Anterior cingulate cortex (tissue), 58 donors: ENCODE data around the gene ZNF524.
A peak's percentile ranks its signal among the peaks of the same experiment; 100 is the strongest.

Source experiments
- DNase-seq, 58 donors: peaks; one replicate each; lab custom pipeline; 2025; lab: John Stamatoyannopoulos, UW

The ZNF524 gene

DNA sequence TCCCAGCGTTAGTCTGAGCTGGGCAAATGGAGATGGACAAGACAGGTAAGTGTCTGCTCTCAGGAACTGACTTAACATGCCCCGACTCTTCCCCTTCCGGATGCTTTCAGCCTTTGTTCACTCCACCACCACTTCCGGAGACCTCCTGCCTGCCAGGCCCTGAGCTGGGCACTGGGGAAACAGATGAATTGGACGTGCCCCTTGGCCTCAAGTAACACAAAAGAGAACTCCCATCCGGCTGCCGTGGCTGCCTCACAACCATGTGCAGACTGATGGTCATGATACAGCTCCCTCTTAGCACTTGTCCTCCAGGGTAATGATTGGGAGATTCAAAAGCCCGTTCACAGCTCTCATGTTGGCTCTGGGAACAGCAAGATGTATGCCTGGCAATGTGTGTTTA is 17.3 kb downstream of the ZNF524 start:
- no peak for DNase-seq

DNA sequence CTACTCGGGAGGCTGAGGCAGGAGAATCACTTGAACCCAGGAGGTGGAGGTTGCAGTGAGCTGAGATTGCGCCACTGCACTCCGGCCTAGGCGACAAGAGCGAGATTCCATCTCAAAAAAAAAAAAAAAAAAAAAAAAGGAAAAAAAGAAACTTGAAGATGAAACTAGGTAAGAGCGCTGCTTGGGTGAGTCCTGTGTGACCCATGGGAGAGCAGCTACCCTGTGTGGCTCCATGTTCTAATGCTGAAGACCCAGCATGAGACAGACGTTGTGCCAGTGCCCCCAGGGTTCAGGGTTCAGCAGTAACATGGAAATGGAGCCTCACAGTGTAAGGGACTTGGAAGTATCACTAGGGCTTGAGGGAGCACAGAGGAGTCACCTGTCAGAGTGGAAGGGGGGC is 18.3 kb downstream of the ZNF524 start:
- no peak for DNase-seq

DNA sequence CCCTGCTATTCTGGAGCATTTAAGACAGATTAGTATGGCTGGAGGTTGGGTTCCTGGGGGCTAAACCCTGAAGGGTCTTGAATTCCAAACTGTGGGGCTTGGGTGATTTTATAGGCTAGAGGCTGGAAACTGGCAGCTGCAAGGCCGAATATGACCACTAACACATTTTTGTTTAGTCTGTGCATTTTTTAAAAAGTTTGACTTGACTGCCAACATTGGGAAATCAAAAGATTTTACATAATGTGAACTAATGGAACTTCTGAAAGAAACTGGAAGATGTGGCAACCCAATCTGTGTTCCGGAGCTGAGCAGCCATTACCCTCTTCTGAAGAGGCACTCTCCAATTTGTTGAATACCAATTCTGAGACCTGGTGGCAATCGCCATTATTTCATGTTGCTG is 19.2 kb downstream of the ZNF524 start:
- DNase-seq = no peak

DNA sequence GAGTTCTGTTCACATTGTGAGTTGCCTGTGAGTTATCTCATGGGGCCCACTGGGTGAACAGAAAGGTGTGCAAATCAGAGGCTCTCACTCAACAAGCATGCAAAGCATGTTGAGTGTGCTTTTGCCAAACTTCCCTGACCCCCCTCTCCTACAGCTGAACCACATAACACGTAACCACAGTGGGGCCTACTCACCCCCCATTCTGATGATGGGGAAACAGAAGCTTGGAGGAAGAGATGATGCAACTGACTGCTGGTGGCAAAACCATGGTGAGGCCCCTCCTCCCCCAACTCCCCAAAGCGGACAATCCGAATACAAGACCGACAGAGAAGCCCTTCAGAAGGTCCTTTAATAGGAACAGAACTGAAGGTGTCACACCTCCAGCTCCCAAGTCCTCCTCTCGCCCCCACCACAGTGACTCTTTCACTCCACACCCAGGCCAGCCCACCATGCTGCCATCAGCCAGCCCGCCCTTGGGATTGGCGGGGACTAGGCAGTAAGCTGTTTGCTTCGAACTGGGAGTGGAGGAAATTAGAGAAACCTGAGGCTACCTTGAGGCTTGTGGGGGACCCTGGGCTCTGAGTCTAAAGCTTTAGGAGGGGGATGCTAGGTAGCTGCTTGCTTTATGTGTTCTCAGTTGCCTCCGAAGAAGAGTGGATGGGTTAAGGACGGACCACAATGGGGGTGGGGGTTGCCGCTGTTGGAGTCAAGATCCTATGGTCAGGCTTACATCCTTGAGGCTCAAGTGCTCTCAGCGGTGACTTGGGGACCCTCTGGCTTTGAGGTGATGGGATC is 20.5 kb downstream of the ZNF524 start:
- DNase-seq = peak in 1 of 58 donors; percentile 11

DNA sequence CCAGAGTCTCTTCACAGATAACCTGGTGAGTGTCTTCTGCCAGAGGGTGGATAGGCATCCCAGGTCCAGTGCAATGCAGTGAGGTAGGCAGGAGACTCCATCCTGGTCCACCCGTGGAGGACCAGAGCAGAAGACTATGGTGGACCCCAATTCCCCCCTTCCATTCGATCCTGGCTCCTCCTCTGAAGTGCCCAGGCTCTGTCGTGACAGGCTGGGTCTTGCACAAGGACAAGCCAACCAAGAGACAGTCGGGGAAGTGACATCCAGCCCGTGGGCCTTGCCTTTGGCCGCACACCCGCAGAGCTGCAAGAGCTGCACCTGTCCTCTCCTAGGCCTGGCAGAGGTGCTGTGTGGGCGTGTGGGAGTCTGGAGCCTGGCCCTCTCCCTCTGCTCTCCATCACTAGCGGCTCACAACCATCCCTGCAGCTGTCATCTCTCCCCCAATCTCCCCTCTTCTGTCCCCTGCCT is 21.2 kb downstream of the ZNF524 start:
- no peak for DNase-seq

DNA sequence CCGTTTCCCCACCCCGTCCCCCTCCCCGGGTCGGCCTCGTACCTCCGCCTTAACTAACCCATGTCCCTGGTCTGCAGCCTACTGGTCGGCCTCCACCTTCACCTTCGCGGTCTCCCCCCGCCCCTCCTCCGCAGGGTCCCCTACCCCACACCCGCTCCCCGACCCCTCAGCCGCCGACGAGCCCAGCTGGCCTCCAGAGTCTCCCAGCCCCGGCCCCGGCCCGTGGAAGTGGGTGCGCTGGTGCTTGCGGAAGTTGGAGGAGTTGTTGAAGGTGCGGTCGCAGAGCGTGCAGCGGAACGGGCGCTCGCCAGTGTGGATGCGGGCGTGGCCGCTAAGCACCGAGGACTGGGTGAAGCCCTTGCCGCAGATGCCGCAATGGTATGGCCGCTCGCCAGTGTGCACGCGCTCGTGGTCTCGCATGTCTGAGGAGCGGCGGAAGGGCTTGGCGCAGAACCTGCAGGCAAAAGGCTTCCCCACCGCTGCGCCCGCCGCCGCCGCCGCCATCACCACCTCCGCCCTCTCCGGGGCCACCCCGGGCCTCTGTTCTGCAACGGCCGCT is 21.7 kb downstream of the ZNF524 start:
- no peak for DNase-seq

DNA sequence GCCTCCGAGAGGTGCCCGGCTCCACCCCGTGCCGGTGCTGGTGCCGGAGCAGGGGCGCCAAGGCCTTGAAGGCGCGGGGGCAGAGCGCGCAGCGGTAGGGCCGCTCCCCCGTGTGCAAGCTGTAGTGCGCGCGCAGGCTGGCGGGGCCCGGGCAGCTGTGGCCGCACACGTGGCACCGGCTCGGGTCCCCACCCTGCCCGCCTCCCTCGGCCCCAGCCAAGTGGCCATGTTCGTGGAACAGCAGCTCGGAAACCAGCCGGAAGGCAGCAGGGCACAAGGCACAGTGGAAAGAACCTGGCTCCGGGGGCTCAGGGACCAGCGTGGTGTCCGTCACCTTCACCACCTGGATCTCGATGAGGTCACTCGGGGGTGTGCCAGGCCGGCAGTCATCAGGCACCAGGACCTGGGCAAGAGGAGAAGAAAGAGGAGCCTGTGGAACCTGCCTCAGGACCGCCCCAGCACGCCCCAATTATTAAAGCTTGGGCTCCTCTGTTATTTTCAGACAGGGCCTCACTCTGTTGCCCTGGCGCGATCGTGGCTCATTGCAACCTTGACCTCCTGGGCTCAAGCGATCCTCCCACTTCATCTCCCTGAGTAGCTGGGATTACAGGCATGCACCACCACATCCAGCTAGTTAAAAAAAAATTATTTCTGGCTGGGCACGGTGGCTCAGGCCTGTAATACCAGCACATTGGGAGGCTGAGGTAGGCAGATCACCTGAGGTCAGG is 22.3 kb downstream of the ZNF524 start:
- no peak for DNase-seq

DNA sequence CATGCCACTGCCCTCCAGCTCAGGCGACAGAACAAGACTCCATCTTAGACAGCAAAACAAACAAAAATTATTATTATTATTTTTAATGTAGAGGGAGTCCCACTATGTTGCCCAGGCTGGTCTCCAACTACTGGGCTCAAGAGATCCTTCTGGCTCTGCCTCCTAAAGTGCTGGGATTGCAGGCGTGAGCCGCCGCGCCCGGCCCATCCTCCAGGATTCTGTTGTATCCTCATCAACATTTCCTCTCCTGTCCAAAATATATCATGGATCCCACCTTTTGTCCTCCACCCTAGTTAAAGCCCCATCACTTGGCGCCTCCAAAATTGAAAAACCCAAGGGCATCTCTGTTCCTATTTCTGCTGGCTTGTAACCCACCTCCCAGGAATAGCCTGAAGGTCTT is 23.0 kb downstream of the ZNF524 start:
- DNase-seq = no peak

DNA sequence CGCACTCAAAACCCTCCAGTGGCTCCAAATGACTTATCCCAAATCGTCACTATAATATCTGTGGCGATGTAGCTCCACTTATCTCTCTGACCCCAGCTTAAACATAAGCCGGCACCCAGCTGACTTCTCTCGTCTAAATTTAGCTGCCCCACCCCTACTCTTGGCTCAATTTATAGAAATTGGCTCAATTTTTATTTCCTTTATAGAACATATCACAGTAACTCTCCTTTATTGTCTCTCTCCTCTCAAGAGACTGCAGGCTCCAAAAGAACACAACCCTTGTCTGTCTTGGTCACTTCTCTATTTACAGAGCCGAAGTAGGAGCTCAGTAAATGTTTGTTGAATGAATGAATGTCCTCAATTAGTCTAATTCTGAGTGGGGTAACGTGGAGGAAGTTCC is 23.5 kb downstream of the ZNF524 start:
- DNase-seq = no peak

DNA sequence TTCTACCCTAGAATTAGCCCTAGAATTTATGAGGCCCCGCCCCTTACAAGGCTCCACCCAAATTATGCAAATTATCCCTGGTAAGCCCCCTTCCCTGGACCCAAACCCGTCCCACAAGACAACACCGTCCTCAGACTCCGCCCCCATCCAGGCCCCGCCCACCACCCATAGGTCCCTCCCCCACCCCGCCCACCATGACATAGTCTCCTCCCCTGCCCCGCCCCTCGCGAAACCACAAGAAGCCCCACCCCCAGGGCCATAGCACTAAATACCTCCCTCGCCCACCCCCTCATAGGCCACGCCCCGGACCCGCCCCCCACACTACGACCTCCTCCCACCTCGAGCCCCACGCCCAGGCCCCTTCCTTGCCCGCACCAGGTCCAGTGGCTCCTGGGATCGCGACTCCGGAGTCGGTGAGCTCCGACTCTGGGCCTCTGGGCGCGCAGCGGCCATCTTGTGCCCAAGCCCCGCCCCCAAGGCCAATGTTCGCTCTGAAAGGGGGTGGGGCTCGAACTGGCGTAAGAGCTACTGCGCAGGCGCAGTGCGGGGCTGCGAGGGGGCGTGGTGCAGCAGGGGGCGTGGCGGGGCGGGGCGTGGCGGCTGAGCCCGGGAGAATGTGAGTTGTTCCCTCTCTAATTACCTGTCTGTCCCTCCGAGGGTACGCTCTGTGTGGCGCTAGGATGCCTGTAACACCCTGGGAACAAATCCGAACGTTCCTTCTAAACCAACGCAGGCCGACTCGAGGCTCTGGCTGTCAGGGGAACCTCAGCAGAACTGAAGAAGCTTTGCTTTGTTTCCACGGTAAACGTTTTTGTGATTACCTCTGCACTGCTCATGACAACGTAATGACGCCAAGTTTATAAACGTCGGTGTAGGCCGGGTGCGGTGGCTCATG is 24.3 kb downstream of the ZNF524 start, which contains the start of gene ZNF784:
ZNF784 (minus strand) TSS at position 458 of the 895 bp plus-strand sequence; CDS start at position 453, 5 bp downstream.
- peak in 57 of 58 donors; percentile 57 to 97 (median 90) for DNase-seq

DNA sequence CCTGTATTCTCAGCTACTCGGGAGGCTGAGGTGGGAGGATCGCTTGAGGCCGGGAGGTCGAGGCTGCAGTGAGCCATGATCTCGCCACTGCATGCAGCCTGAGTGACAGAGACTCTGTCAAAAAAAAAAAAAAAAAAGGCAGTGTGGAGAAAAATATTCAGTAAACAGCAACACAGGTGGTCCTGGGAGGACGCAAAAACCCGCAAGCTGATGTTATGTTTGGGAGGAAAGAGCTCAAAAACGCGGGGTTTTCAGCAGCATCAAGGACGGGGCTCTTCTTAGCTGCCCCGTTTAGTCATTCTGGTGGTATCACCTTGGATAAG is 24.9 kb downstream of the ZNF524 start:
- DNase-seq = no peak

DNA sequence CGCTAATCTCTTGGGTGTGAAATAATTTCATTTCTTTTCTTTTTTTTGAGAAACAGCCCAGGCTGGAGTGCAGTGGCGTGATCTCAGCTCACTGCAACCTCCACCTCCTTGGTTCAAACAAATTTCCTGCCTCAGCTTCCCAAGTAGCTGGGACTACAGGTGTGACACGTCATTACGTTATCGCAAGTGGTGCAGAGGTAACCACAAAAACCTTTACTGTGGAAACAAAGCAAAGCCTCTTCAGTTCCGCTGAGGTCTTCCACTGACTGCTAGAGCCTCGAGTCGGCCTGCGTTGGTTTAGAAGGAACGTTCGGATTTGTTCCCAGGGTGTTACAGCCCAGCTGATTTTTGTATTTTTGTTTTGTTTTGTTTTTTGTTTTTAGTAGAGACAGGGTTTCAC is 26.3 kb downstream of the ZNF524 start:
- no peak for DNase-seq

DNA sequence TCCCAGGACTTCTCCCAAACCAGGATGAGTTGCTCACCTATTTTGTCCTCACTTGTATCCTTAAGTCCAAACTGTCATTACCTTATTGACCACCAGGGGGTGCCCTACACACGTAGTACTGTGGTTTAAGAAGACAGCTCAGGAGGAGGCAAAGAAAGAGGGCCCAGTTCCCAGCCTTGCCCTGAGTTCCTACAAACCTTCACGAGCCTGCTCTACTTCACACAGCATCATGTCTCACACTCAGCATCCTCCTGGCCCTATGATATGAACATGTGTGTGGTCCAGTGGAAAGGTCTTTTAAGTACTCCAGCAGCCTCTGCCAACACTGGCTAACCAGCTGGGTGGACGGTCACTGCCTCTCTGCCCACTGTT is 32.4 kb downstream of the ZNF524 start:
- DNase-seq = peak in 51 of 58 donors; percentile 24 to 94 (median 63)

DNA sequence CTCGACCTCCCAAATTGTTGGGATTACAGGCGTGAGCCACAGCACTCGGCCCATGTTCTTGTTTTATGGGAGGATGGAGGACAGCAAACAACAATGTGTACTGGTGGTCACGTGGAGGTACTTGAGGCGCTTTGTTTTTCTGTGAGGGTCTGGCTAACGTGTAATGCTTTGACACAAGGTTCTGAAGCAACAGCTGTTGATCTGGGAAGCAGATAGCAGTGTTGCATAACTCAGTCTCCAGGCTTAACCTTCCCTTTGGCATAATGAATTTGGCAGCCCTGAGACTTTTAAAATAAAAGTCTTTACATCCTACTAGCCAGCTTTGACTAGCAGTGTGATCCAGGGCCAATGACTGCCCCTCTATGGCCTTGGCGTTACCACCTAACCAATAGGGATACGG is 33.8 kb downstream of the ZNF524 start:
- DNase-seq = no peak

DNA sequence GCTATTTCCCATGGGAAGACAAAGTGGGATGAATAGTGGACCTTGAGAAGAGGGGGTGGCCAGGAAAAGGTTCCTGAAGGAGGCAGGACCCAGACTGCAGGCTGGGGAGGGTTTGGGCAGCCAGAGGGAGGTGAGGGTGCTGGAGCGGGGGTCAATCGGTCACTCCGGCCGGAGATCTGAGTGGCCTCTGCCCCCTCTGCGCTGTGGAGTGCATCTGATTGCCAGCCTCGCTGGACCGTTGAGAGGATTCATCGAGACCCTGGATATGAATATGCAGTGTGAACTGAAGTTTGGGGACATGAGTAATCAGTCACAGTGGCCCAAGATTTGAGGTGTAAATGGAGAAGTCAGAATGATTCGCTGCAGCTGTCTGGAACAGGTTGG is 35.2 kb downstream of the ZNF524 start:
- no peak for DNase-seq

DNA sequence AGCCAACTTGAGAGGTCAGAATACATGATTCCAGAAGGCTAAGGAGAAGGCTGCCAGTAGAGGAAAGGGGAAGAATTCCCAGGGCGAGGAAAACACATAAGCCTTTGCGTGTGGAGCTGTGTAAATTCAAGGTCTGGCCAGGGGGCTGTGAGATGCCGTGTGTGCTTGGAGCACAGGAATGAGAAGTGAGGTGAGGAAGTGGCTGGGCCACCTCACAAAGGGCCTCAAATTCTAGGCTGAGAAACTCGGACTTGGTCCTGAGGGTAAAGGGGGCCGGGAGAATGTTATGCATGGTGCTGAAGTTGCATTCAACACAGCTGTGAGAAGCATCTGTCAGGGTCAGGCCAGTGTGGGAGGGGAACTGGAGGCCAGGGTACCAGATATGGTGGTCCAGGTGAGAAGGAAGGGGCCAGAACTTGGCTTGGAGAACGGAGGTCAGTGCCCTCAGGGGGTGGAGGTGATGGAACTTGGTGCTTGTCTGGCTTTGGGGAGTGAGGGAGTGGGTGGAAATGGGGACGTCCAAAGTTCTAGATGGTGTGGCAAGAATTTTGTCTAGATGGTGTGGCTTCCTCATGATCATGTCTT is 35.9 kb downstream of the ZNF524 start:
- no peak for DNase-seq

DNA sequence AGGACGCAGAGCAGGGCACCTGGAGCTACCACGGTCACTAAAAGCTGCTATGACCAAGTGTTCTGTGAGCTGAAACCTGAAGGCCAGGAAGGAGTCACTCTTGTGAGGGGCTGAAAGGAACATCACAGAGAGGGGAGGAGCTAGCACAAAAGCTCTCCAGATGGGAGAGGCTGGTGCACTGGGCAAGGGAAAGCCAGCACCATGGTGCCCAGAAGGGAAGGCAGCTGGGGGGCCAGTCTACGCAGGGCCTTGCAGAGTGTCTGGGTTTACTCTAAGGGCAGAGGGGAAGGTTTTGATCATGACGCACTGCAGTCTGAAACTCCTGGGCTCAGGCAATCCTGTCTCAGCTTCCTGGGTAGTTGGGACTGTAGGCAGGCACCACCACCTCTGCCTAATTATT is 36.6 kb downstream of the ZNF524 start:
- DNase-seq = no peak

DNA sequence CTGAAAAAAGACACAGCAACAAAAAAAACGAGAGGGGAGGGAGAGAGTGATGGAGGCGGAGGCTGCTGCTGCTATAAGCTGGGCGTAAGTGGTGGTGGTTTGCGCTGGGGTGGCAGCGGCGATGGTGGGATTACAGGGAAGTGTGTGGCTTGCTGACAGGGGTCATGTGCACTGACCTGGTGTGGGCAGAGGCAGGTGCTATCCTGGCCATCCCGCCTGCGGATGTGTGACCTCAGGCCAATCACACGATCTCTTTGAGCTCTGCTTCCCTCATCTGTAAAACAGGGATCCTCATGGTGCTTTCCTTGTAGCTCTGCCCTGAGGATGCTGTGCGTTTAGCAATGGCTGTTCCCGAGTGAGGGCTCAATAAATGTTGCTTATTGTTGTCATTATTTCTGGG is 37.4 kb downstream of the ZNF524 start:
- DNase-seq = no peak

DNA sequence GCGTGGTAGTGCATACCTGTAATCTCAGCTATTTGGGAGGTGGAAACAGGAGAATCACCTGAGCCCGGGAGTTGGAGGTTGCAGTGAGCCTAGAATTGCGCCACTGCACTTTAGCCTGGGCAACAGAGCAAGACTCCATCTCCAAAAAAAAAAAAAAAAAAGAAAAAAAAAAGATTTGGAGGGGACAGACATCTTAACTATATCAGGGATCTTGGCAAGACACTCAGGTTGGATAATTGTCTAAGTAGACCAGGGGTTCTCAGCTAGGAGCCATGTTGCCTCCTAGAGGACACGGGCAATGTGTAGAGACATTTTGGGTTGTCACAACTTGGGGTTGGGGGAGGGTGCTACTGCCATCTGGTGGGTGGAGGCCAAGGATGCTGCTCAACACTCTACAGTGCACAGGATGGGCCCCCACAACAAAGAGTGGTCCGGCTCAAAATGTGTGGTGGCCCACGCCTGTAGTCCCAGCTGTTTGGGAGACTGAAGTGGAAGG is 38.8 kb downstream of the ZNF524 start:
- peak in 3 of 58 donors; percentile 4 to 31 (median 9) for DNase-seq

DNA sequence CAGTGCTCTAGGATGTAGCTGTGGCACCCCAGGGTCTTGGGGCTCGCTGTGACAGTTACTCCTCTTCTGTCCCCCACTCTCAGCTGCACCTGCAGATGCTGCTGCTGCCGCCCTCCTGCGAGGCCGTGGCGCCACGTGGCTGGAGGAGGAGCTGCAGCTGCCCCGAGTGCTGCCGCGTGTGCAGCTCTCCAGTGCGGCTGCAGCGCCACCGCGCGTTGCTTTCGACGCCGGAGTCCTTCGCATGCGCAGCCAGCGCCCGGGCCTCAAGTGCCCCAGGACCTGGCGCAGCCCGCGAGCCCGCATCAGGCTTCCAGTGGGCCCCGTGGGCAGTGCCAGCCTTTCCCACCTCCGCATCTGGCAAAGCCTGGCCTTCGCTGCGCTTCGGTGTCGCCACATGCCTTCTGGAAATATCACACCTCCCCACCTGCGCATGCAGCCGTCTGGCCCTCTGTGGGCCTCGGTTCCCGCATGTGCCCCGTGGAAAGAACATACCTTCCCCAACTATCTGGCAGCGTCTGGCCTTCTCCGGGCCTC is 40.0 kb downstream of the ZNF524 start:
- DNase-seq = peak in 45 of 58 donors; percentile 24 to 67 (median 52)
